A549 (cell line): ENCODE data around the gene CLIC4. TPM values are rescaled to one million over a fixed set of nuclear protein-coding genes. Genes with fewer than 3 reads are reported as not detected.

Experiments used
- ATAC-seq, 2 experiments: fragments of 200-7000 bp in 1 of 2; fragments of >200 bp in 1 of 2; cut with Nextera tagmentation in 1 of 2; cut with Tn5 transposase in 1 of 2; 3 replicates each; pipeline versions ENCODE4 v1.8.0 to v1.9.1; 2018 to 2020; ENCODE audit warnings: mild to moderate bottlenecking in 1 of 2, moderate library complexity in 1 of 2
- CTCF ChIA-PET: fragments of 300-600 bp; sonication (Branson Sonifier 250); formaldehyde crosslinking; extraction: SDS; loops from one replicate; lab custom pipeline; 2021; ENCODE audit warnings: antibody characterized with exemption, inconsistent platforms; lab: Yijun Ruan, JAX
- POLR2A ChIA-PET: fragments of 350-600 bp; formaldehyde crosslinking; extraction: SDS; loops from one replicate; lab custom pipeline; 2021; ENCODE audit warnings: antibody characterized with exemption, inconsistent platforms; lab: Yijun Ruan, JAX
- DNase-seq, 2 experiments: peaks; one replicate each; pipeline versions ENCODE4 v3.0.0 to v3.0.0-alpha.2; 2011 to 2016; ENCODE audit warnings: low read depth in 1 of 2, low spot score in 1 of 2
- FAIRE-seq: peaks from 2 replicates; lab custom pipeline; 2011; peaks lifted over from hg19 to GRCh38; lab: Jason Lieb, UNC
- H3K27ac ChIP-seq, 2 experiments: fragments of >200 bp; sonication (Bioruptor Twin); formaldehyde crosslinking; 3 replicates each; pipeline ENCODE4 v1.5.1; 2016 to 2017
- H3K4me1 ChIP-seq: fragments of >200 bp; sonication (Bioruptor Twin); formaldehyde crosslinking; 3 replicates; pipeline ENCODE4 v1.6.1; 2016
- H3K4me2 ChIP-seq: fragments of >200 bp; sonication (Bioruptor Twin); formaldehyde crosslinking; 3 replicates; pipeline ENCODE4 v1.6.1; 2016
- H3K4me3 ChIP-seq: fragments of >200 bp; sonication (Bioruptor Twin); formaldehyde crosslinking; 3 replicates; pipeline ENCODE4 v1.5.1; 2016
- H3K9me3 ChIP-seq: fragments of >200 bp; sonication (Bioruptor Twin); formaldehyde crosslinking; 3 replicates; pipeline ENCODE4 v1.6.1; 2016
- BHLHE40 ChIP-seq: IDR thresholded peaks from 2 replicates; pipeline ENCODE4 v1.6.1; 2012; ENCODE audit warnings: low read depth, low read length, inconsistent platforms
- EHMT2 ChIP-seq: fragments of 200-600 bp; sonication (generic); IDR thresholded peaks from 2 replicates; pipeline ENCODE4 v1.6.1; 2016; ENCODE audit warnings: antibody characterized with exemption, low read depth, mild to moderate bottlenecking, moderate library complexity
- ESRRA ChIP-seq: fragments of 150-350 bp; IDR thresholded peaks from 2 replicates; pipeline ENCODE4 v1.6.1; 2014; ENCODE audit warnings: mild to moderate bottlenecking, low read length, borderline replicate concordance
- FOSL2 ChIP-seq, 2 experiments: fragments of 450-650 bp in 1 of 2; fragments of >200 bp in 1 of 2; sonication (Bioruptor Twin) in 1 of 2; formaldehyde crosslinking; IDR thresholded peaks; 2 replicates each; pipeline versions ENCODE4 v1.5.0 to v1.6.1; 2016 to 2020; ENCODE audit warnings: mild to moderate bottlenecking in 1 of 2, moderate library complexity in 1 of 2
- GATA3 ChIP-seq: IDR thresholded peaks from 2 replicates; pipeline ENCODE4 v1.6.1; 2012; ENCODE audit warnings: borderline replicate concordance
- HOXA7 ChIP-seq: fragments of 250-450 bp; sonication (Bioruptor Pico); IDR thresholded peaks from 2 replicates; pipeline ENCODE4 v1.5.0; 2020; ENCODE audit warnings: mild to moderate bottlenecking, moderate library complexity
- HOXB13 ChIP-seq: fragments of 250-450 bp; sonication (Bioruptor Pico); IDR thresholded peaks from 2 replicates; pipeline ENCODE4 v1.5.0; 2020; ENCODE audit warnings: low read depth, mild to moderate bottlenecking, moderate library complexity
- HOXB5 ChIP-seq: fragments of 250-450 bp; sonication (Bioruptor Pico); IDR thresholded peaks from 2 replicates; pipeline ENCODE4 v1.5.0; 2020; ENCODE audit warnings: mild to moderate bottlenecking, moderate library complexity
- KDM1A ChIP-seq: fragments of 200-600 bp; sonication (generic); IDR thresholded peaks from 2 replicates; pipeline ENCODE4 v1.6.1; 2016; ENCODE audit warnings: low read depth, mild to moderate bottlenecking
- MYC ChIP-seq: IDR thresholded peaks from 2 replicates; pipeline ENCODE4 v1.6.1; 2012; ENCODE audit warnings: mild to moderate bottlenecking, inconsistent platforms, low read length, improper control_type of control experiment, borderline replicate concordance
- NFE2L2 ChIP-seq: fragments of 150-350 bp; conservative IDR thresholded peaks from 2 replicates; pipeline ENCODE4 v1.6.1; 2014; ENCODE audit warnings: low read length
- NR3C1 ChIP-seq: fragments of >200 bp; sonication (Bioruptor Twin); formaldehyde crosslinking; IDR thresholded peaks from 3 replicates; pipeline ENCODE4 v1.6.1; 2017
- PHF8 ChIP-seq: fragments of 200-600 bp; sonication (generic); IDR thresholded peaks from 2 replicates; pipeline ENCODE4 v1.6.1; 2016; ENCODE audit warnings: low read depth, mild to moderate bottlenecking, antibody characterized with exemption, moderate library complexity, borderline replicate concordance
- POLR2AphosphoS2 ChIP-seq: conservative IDR thresholded peaks from 2 replicates; pipeline ENCODE4 v1.6.1; 2012; ENCODE audit warnings: low read length, improper control_type of control experiment, inconsistent platforms
- RAD21 ChIP-seq, 2 experiments: fragments of >200 bp in 1 of 2; sonication (Bioruptor Twin) in 1 of 2; formaldehyde crosslinking in 1 of 2; IDR thresholded peaks in 1 of 2; conservative IDR thresholded peaks in 1 of 2; 2 replicates in 1 of 2; 3 replicates in 1 of 2; pipeline ENCODE4 v1.6.1; 2012 to 2018; ENCODE audit warnings: inconsistent platforms in 1 of 2
- RCOR1 ChIP-seq: fragments of 150-350 bp; IDR thresholded peaks from 2 replicates; pipeline ENCODE4 v1.6.1; 2014; ENCODE audit warnings: antibody characterized with exemption, low read length, low read depth
- TFCP2L1 ChIP-seq: fragments of 250-450 bp; sonication (Bioruptor Pico); IDR thresholded peaks from 2 replicates; pipeline ENCODE4 v1.5.0; 2021; ENCODE audit warnings: mild to moderate bottlenecking
- ZC3H11A ChIP-seq: fragments of 450-650 bp; IDR thresholded peaks from 2 replicates; pipeline ENCODE4 v1.6.1; 2014; ENCODE audit warnings: antibody characterized with exemption, mild to moderate bottlenecking
- ZSCAN20 ChIP-seq: fragments of 250-450 bp; sonication (Bioruptor Pico); IDR thresholded peaks from 2 replicates; pipeline ENCODE4 v1.8.0; 2022; ENCODE audit warnings: mild to moderate bottlenecking, moderate library complexity
- WGBS: methylation state at CpG from one replicate; pipeline ENCODE4 v1.1.6; 2017; ENCODE audit errors: missing lambda C conversion rate; 5-methylcytosine and 5-hydroxymethylcytosine counted together
- polyA plus RNA-seq, 4 experiments: library from polyadenylated mRNA; depleted of rRNA in 3 of 4; stranded (reverse); fragments of >200 nt; fragmentation: RNase III in 1 of 4; extraction: RNeasy Plus Mini Kit Qiagen cat#74134 plus additional on column Dnase treatment in 1 of 4; gene quantifications; 2 replicates in 3 of 4; 3 replicates in 1 of 4; pipeline ENCODE4 v1.2.3, GENCODE V29; 2011 to 2017
- TF ChIP-seq, protein P1 (sequence below): fragments of 150-350 bp; IDR thresholded peaks from 2 replicates; pipeline ENCODE4 v1.6.1; 2014; ENCODE audit warnings: low read depth, mild to moderate bottlenecking, low read length
- TF ChIP-seq, protein P2 (sequence below): IDR thresholded peaks from 2 replicates; pipeline ENCODE4 v1.6.1; 2012
- TF ChIP-seq, protein P3 (sequence below): fragments of 200-600 bp; sonication (generic); IDR thresholded peaks from 2 replicates; pipeline ENCODE4 v1.6.1; 2016; ENCODE audit warnings: antibody characterized with exemption, mild to moderate bottlenecking, moderate library complexity

CLIC4 gene
- polyA plus RNA-seq, 2 of the 4 experiments (the other 2 are of a cell fraction), result 52.1 to 97.4 TPM

DNA sequence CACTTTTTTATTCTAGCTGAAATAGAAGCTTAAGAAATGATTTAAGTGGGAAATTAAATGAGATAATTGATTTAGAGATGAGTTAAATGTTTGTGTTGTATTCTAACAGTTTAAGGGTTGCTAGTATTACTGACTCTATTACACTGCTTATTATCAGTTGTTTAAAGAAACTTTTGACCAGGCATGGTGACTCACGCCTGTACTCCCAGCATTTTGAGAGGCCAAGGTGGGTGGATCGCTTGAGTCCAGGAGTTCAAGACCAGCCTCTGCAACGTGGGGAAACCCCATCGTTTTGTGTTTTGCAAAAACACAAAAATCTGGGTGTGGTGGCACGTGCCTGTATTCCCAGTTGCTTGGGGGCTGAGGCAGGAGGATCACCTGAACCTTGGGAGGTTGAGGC is 14.2 kb downstream of the CLIC4 start:
- no peak overlapping the region for H3K27ac ChIP-seq
- TF ChIP-seq HOXA7 (CRISPR knock-in tag), result no peak
- no peak for TF ChIP-seq ZSCAN20
- no peak for TF ChIP-seq POLR2AphosphoS2
- ATAC-seq, result no peak
- peaks cover 2% of the 10 kb centered on the region; the same call in 2 of the 3 replicates for H3K4me1 ChIP-seq
- CTCF ChIA-PET, result no interaction called here
- DNase-seq, result no peak
- H3K9me3 ChIP-seq, result no peaks in the 10 kb centered on the region
- no peak overlapping the region for H3K4me2 ChIP-seq
- POLR2A ChIA-PET, result no interaction called here
- H3K4me3 ChIP-seq, result no peak overlapping the region
- FAIRE-seq, result no peak
- WGBS, result 83% methylated on average over 5 of the region's 5 CpGs

DNA sequence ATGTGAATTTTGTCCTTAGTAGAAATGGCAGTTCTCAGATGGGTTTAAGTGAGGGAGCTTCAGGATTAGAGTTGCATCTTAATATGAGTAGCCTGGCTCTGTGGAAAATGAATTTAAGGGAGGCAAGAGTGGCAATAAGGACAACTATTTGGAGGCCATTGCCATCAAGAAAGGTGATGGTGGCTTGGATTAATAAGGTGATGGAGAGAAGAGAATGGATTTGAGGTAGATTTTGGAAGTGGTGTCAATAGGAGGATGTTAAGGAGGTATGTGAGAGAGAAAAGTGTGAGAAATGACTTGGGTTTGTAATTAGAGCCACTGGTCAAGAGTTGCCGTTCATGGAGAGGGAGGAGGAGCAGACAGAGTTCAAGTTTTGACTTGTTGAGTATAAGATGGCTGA is 16.3 kb downstream of the CLIC4 start:
- Histone ChIP-seq H3K4me3 (no peak overlapping the region), H3K9me3 (no peaks in the 10 kb centered on the region), H3K27ac (no peak overlapping the region), H3K4me1 (peaks cover 18% of the 10 kb centered on the region), H3K4me2 (no peak overlapping the region)
- no peak for TF ChIP-seq FOSL2 (IDR thresholded peaks at IDR 0.05)
- TF ChIP-seq FOSL2 (CRISPR knock-in tag; IDR thresholded peaks at IDR 0.05), result no peak
- TF ChIP-seq RAD21 (conservative IDR thresholded peaks at IDR 0.05 in 1 of 2, IDR thresholded peaks at IDR 0.05 in 1 of 2), result no peak
- TF ChIP-seq, protein P1, sequence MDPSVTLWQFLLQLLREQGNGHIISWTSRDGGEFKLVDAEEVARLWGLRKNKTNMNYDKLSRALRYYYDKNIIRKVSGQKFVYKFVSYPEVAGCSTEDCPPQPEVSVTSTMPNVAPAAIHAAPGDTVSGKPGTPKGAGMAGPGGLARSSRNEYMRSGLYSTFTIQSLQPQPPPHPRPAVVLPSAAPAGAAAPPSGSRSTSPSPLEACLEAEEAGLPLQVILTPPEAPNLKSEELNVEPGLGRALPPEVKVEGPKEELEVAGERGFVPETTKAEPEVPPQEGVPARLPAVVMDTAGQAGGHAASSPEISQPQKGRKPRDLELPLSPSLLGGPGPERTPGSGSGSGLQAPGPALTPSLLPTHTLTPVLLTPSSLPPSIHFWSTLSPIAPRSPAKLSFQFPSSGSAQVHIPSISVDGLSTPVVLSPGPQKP, result no peak
- no peak for TF ChIP-seq HOXB5
- no peak for TF ChIP-seq EHMT2
- TF ChIP-seq PHF8, result no peak
- TF ChIP-seq POLR2AphosphoS2, result no peak
- TF ChIP-seq MYC, result no peak
- TF ChIP-seq, protein P2, sequence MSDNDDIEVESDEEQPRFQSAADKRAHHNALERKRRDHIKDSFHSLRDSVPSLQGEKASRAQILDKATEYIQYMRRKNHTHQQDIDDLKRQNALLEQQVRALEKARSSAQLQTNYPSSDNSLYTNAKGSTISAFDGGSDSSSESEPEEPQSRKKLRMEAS, result no peak
- TF ChIP-seq ZC3H11A, result no peak
- no peak for TF ChIP-seq ESRRA
- TF ChIP-seq GATA3, result no peak
- no peak for TF ChIP-seq BHLHE40
- TF ChIP-seq NFE2L2, result no peak
- ATAC-seq, result no peak
- FAIRE-seq, result no peak
- DNase-seq, result no peak
- WGBS, result 86% methylated on average over 1 of the region's 1 CpG
- POLR2A ChIA-PET, result no interaction called here
- CTCF ChIA-PET, result no interaction called here

DNA sequence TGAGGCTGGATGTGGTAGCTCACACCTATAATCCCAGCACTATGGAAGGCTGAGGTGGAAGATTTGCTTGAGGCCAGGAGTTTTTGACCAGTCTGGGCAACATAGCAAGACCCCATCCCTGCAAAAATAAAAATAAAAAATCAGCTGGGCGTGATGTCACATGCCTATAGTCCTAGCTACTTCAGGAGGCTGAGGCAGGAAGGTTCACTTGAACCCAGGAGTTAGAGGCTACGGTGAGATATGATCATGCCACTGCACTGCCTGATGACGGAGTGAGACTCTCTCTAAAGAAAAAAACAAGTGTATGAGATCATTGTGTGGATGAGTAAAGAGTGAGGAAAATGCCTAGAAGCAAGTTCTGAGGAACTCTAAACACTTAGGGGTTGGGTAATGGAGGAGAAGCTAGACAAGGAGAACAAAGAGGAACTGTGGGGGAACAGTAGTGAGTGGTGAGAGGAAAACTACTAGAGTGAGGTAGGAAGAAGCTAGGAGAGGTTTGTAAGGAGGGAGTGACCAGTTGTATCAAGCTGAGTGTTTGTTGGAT is 17.0 kb downstream of the CLIC4 start:
- ChIA-PET CTCF (interaction anchor here (1.5 to 3.5 kb wide), 2 partner anchors 18 to 74 kb away, joined by 3 to 13 read pairs; no protein-coding TSS in a partner anchor), POLR2A (interaction anchor here (0.9 to 1.1 kb wide), 2 partner anchors 16 to 79 kb away, joined by 3 to 4 read pairs; no protein-coding TSS in a partner anchor)
- Histone ChIP-seq H3K9me3 (no peaks in the 10 kb centered on the region), H3K27ac (no peak overlapping the region), H3K4me1 (peaks cover 18% of the 10 kb centered on the region), H3K4me3 (no peak overlapping the region)
- ATAC-seq, result no peak
- TF ChIP-seq NR3C1, result no peak
- TF ChIP-seq HOXA7 (CRISPR knock-in tag), result no peak
- no peak for TF ChIP-seq ESRRA
- TF ChIP-seq FOSL2 (IDR thresholded peaks at IDR 0.05), result no peak
- no peak for TF ChIP-seq FOSL2 (CRISPR knock-in tag; IDR thresholded peaks at IDR 0.05)
- no peak for TF ChIP-seq HOXB13 (CRISPR knock-in tag)
- TF ChIP-seq KDM1A, result no peak
- TF ChIP-seq RCOR1, result no peak
- TF ChIP-seq TFCP2L1 (CRISPR knock-in tag), result no peak
- TF ChIP-seq, protein P3, sequence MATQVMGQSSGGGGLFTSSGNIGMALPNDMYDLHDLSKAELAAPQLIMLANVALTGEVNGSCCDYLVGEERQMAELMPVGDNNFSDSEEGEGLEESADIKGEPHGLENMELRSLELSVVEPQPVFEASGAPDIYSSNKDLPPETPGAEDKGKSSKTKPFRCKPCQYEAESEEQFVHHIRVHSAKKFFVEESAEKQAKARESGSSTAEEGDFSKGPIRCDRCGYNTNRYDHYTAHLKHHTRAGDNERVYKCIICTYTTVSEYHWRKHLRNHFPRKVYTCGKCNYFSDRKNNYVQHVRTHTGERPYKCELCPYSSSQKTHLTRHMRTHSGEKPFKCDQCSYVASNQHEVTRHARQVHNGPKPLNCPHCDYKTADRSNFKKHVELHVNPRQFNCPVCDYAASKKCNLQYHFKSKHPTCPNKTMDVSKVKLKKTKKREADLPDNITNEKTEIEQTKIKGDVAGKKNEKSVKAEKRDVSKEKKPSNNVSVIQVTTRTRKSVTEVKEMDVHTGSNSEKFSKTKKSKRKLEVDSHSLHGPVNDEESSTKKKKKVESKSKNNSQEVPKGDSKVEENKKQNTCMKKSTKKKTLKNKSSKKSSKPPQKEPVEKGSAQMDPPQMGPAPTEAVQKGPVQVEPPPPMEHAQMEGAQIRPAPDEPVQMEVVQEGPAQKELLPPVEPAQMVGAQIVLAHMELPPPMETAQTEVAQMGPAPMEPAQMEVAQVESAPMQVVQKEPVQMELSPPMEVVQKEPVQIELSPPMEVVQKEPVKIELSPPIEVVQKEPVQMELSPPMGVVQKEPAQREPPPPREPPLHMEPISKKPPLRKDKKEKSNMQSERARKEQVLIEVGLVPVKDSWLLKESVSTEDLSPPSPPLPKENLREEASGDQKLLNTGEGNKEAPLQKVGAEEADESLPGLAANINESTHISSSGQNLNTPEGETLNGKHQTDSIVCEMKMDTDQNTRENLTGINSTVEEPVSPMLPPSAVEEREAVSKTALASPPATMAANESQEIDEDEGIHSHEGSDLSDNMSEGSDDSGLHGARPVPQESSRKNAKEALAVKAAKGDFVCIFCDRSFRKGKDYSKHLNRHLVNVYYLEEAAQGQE, result no peak
- TF ChIP-seq, all 56 proteins: peak for 0
- 86% methylated on average over 3 of the region's 3 CpGs for WGBS
- FAIRE-seq, result no peak
- DNase-seq, result no peak
- no peak overlapping the region for H3K4me2 ChIP-seq
